Ovary (tissue), 3 donors: Measurements from ENCODE around the gene DNAH17.

ENCODE experiments used
- EP300 ChIP-seq: sonication (generic); formaldehyde crosslinking; IDR thresholded peaks from one replicate; pipeline ENCODE4 v1.6.1; 2017; ENCODE audit warnings: antibody characterized with exemption
- TF ChIP-seq, protein P1 (sequence below), 3 donors: fragments of 450-650 bp in 2 of 3; fragments of 200-600 bp in 1 of 3; IDR thresholded peaks; one replicate each; pipeline versions ENCODE4 v1.5.1 to v1.8.0; 2016 to 2022; ENCODE audit warnings: antibody characterized with exemption in 3 of 3, mild to moderate bottlenecking in 1 of 3
- donor health status: DM: no; HTN: no; CAD: no.

GRCh38 chr17:78558181-78558850, 18.9 kb downstream of the DNAH17 start:
- TF ChIP-seq, protein P1, sequence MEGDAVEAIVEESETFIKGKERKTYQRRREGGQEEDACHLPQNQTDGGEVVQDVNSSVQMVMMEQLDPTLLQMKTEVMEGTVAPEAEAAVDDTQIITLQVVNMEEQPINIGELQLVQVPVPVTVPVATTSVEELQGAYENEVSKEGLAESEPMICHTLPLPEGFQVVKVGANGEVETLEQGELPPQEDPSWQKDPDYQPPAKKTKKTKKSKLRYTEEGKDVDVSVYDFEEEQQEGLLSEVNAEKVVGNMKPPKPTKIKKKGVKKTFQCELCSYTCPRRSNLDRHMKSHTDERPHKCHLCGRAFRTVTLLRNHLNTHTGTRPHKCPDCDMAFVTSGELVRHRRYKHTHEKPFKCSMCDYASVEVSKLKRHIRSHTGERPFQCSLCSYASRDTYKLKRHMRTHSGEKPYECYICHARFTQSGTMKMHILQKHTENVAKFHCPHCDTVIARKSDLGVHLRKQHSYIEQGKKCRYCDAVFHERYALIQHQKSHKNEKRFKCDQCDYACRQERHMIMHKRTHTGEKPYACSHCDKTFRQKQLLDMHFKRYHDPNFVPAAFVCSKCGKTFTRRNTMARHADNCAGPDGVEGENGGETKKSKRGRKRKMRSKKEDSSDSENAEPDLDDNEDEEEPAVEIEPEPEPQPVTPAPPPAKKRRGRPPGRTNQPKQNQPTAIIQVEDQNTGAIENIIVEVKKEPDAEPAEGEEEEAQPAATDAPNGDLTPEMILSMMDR (IDR thresholded peaks at IDR 0.05) = no peak
- no peak for TF ChIP-seq EP300
